ENCODE data around the gene STK11IP. TPM values are rescaled to one million over a fixed set of nuclear protein-coding genes. Genes with fewer than 3 reads are reported as not detected.

The STK11IP gene
- total and polyA plus RNA-seq, 10 of the 15 experiments (the other 5 are each of a cell fraction or from before 2014, with no cell fraction given), result 0.42 to 24.0 (median 11.4) TPM

GRCh38 chr2:219611866-219612576 lies 14.4 kb downstream of the STK11IP start:
- ChIA-PET RAD21 (ENCODE audit: unreplicated experiment) (interaction anchor here (0.6 to 1.8 kb wide), 2 partner anchors 14 to 778 kb away, joined by 3 to 5 read pairs; partner anchors contain the start of gene STK11IP), POLR2A (no interaction called here), CTCF (no interaction called here), SMC1A (ENCODE audit: uncharacterized antibody, unreplicated experiment) (no interaction called here)
- Histone ChIP-seq H3K4me2 (ENCODE audit: control insufficient read depth, insufficient read depth) (no peak overlapping the region), H3K4me3 (no peak overlapping the region), H3K9me3 (replicated peaks; ENCODE audit: control insufficient read depth, insufficient read depth, low read length) (no peaks in the 10 kb centered on the region), H3K9ac (ENCODE audit: control insufficient read depth, insufficient read depth, low read length) (no peak overlapping the region), H2AFZ (ENCODE audit: control insufficient read depth, low read depth, low read length) (no peak overlapping the region), H3K79me2 (ENCODE audit: control insufficient read depth, insufficient read depth, low read length) (no peaks in the 10 kb centered on the region), H3K27ac (ENCODE audit: control insufficient read depth, insufficient read depth) (no peak overlapping the region), H3K27me3 (replicated peaks in 1 of 2; ENCODE audit: control insufficient read depth in 2 of 2, insufficient read depth in 2 of 2, low read length in 1 of 2) (no peaks in the 10 kb centered on the region), H4K20me1 (ENCODE audit: control insufficient read depth, insufficient read depth) (no peaks in the 10 kb centered on the region), H3K4me1 (ENCODE audit: control insufficient read depth, insufficient read depth, low read length) (0 out of 2 replicates have a peak, but pooled peaks cover 4% of the 10 kb centered on the region), H3K36me3 (ENCODE audit: control insufficient read depth in 2 of 2, insufficient read depth in 2 of 2, low read length in 1 of 2) (peaks cover under 1 to 2% of the 10 kb centered on the region in 2 experiments; a peak in 3 of 4 replicates)
- 75% methylated on average over 12 of the region's 12 CpGs for WGBS (ENCODE audit: insufficient coverage, insufficient replicate concordance, low lambda C conversion rate, missing lambda C conversion rate)
- TF ChIP-seq RCOR1 (conservative IDR thresholded peaks at IDR 0.05; ENCODE audit: low read depth, low read length) (no peak), RUNX3 (IDR thresholded peaks at IDR 0.05; ENCODE audit: low read length) (no peak), SMARCA5 (IDR thresholded peaks at IDR 0.05) (no peak), SP1 (IDR thresholded peaks at IDR 0.05; ENCODE audit: low read depth, low read length) (no peak), EGR1 (IDR thresholded peaks at IDR 0.05; ENCODE audit: borderline replicate concordance in 1 of 2, low read depth in 2 of 2, low read length in 2 of 2) (no peak), USF1 (IDR thresholded peaks at IDR 0.05; ENCODE audit: borderline replicate concordance, extremely low read length, insufficient read depth, low read depth, low read length) (no peak), REST (IDR thresholded peaks at IDR 0.05; ENCODE audit: low read depth, low read length) (no peak), GABPA (IDR thresholded peaks at IDR 0.05; ENCODE audit: low read depth) (no peak), POLR2AphosphoS2 (IDR thresholded peaks at IDR 0.05; ENCODE audit: low read depth, low read length) (no peak), SIX5 (IDR thresholded peaks at IDR 0.05; ENCODE audit: low read depth, low read length, severe bottlenecking) (no peak), NR2C1 (IDR thresholded peaks at IDR 0.05) (no peak), RFX5 (IDR thresholded peaks at IDR 0.05; ENCODE audit: low read depth, low read length) (no peak), POU2F2 (IDR thresholded peaks at IDR 0.05; ENCODE audit: borderline replicate concordance, low read depth, low read length) (no peak), RELA (IDR thresholded peaks at IDR 0.05; ENCODE audit: borderline replicate concordance, partially characterized antibody) (no peak)
- in situ Hi-C loops (cut with MboI), result no loop called here
- no peak for FAIRE-seq
- no peak for DNase-seq (ENCODE audit: low read depth, low spot score)
- intact Hi-C loops (cut with micrococcal nuclease; ENCODE audit: unreplicated experiment), result no loop called here
- no peak for ATAC-seq
- no TSS peak for BruUV-seq (replicated peaks)
